SK-N-SH (cell line): ENCODE measurements around the gene LGALS12. TPM values are rescaled to one million over a fixed set of nuclear protein-coding genes. Genes with fewer than 3 reads are reported as not detected.

Experiments
- CTCF ChIA-PET: fragments of 300-600, 350-600 bp; formaldehyde crosslinking; extraction: SDS; loops from one replicate; lab custom pipeline; 2021; lab: Yijun Ruan, JAX
- POLR2A ChIA-PET: fragments of 350-600 bp; sonication (Branson Sonifier 250); formaldehyde crosslinking; extraction: SDS; loops from one replicate; lab custom pipeline; 2020; ENCODE audit warnings: antibody characterized with exemption, inconsistent platforms; lab: Yijun Ruan, JAX
- DNase-seq: peaks from one replicate; pipeline ENCODE4 v3.0.0; 2012
- H2AFZ ChIP-seq: fragments of 200-600 bp; sonication (generic); 2 replicates; pipeline ENCODE4 v1.8.1; 2016; ENCODE audit warnings: antibody characterized with exemption, mild to moderate bottlenecking, low read depth
- H3F3A ChIP-seq: fragments of 200-600 bp; sonication (generic); replicated peaks from 2 replicates; pipeline ENCODE3; 2016; ENCODE audit warnings: antibody characterized with exemption, mild to moderate bottlenecking; ENCODE audit not compliant: insufficient read depth
- H3K27ac ChIP-seq, 2 experiments: fragments of 200-500 bp in 1 of 2; fragments of 200-600 bp in 1 of 2; sonication (Bioruptor generic) in 1 of 2; sonication (generic), shearing (Covaris generic) in 1 of 2; 2 replicates each; pipeline versions ENCODE4 v1.5.1 to v1.6.1; 2014 to 2016; ENCODE audit warnings: low read depth in 2 of 2, inconsistent platforms in 1 of 2, low read length in 1 of 2, mild to moderate bottlenecking in 1 of 2, mixed read lengths in 1 of 2
- H3K27me3 ChIP-seq: fragments of 200-600 bp; sonication (generic), shearing (Covaris generic); 2 replicates; pipeline ENCODE4 v1.6.1; 2016; ENCODE audit warnings: mixed run types; ENCODE audit not compliant: insufficient read depth
- H3K36me3 ChIP-seq, 2 experiments: fragments of 200-500 bp in 1 of 2; fragments of 200-600 bp in 1 of 2; sonication (Bioruptor generic) in 1 of 2; sonication (generic) in 1 of 2; replicated peaks in 1 of 2; 2 replicates each; pipeline versions ENCODE3 to v1.5.1; 2014 to 2016; ENCODE audit warnings: low read length in 1 of 2, mild to moderate bottlenecking in 1 of 2; ENCODE audit not compliant: insufficient read depth in 2 of 2, control insufficient read depth in 1 of 2
- H3K4me1 ChIP-seq, 2 experiments: fragments of 200-500 bp in 1 of 2; fragments of 200-600 bp in 1 of 2; sonication (Bioruptor generic) in 1 of 2; sonication (generic), shearing (Covaris generic) in 1 of 2; 2 replicates each; pipeline versions ENCODE4 v1.5.1 to v1.6.1; 2014 to 2016; ENCODE audit warnings: low read depth in 1 of 2, low read length in 1 of 2, mixed run types in 1 of 2; ENCODE audit not compliant: insufficient read depth in 2 of 2, control insufficient read depth in 1 of 2
- H3K4me2 ChIP-seq: fragments of 200-600 bp; sonication (generic), shearing (Covaris generic); 2 replicates; pipeline ENCODE4 v1.6.1; 2017; ENCODE audit warnings: mixed run types
- H3K4me3 ChIP-seq, 2 experiments: fragments of 200-500 bp in 1 of 2; fragments of 200-600 bp in 1 of 2; sonication (Bioruptor generic) in 1 of 2; sonication (generic), shearing (Covaris generic) in 1 of 2; 2 replicates each; pipeline versions ENCODE4 v1.5.1 to v1.8.1; 2014 to 2016; ENCODE audit warnings: low read depth in 2 of 2, inconsistent platforms in 1 of 2, low read length in 1 of 2, mild to moderate bottlenecking in 1 of 2, mixed read lengths in 1 of 2, moderate library complexity in 1 of 2
- H3K79me2 ChIP-seq: fragments of 200-600 bp; sonication (generic); 2 replicates; pipeline ENCODE4 v1.8.1; 2017; ENCODE audit warnings: mild to moderate bottlenecking; ENCODE audit not compliant: insufficient read depth
- H3K9ac ChIP-seq: fragments of 200-600 bp; sonication (generic); 2 replicates; pipeline ENCODE4 v1.6.1; 2017; ENCODE audit warnings: mixed run types
- H3K9me2 ChIP-seq: fragments of 200-600 bp; sonication (generic); 2 replicates; pipeline ENCODE4 v1.6.1; 2017; ENCODE audit warnings: mixed run types
- H3K9me3 ChIP-seq: fragments of 200-600 bp; sonication (generic); 2 replicates; pipeline ENCODE4 v1.6.1; 2017; ENCODE audit warnings: mixed run types, mild to moderate bottlenecking, moderate library complexity
- H4K20me1 ChIP-seq: fragments of 200-600 bp; sonication (generic); 2 replicates; pipeline ENCODE4 v1.6.1; 2017; ENCODE audit warnings: mild to moderate bottlenecking, mixed run types; ENCODE audit not compliant: insufficient read depth
- CHD2 ChIP-seq: fragments of 150-350 bp; IDR thresholded peaks from 2 replicates; pipeline ENCODE4 v1.6.1; 2018; ENCODE audit warnings: low read length; ENCODE audit not compliant: partially characterized antibody
- ELF1 ChIP-seq: IDR thresholded peaks from 2 replicates; pipeline ENCODE4 v1.4.0; 2012
- EZH2phosphoT487 ChIP-seq: fragments of 200-600 bp; sonication (generic); IDR thresholded peaks from 2 replicates; pipeline ENCODE4 v1.6.1; 2017; ENCODE audit warnings: low read depth, mixed run types, mild to moderate bottlenecking, antibody characterized with exemption, moderate library complexity, borderline replicate concordance
- FOSL2 ChIP-seq: IDR thresholded peaks from 2 replicates; pipeline ENCODE4 v1.4.0; 2012; ENCODE audit warnings: low read depth, mild to moderate bottlenecking, moderate library complexity, borderline replicate concordance
- GATA2 ChIP-seq: sonication (generic); formaldehyde crosslinking; IDR thresholded peaks from 2 replicates; pipeline ENCODE4 v1.5.0; 2020; ENCODE audit warnings: mild to moderate bottlenecking, missing genetic modification reagents
- MEF2A ChIP-seq: IDR thresholded peaks from 2 replicates; pipeline ENCODE4 v1.4.0; 2012; ENCODE audit warnings: low read depth, borderline replicate concordance
- NFIC ChIP-seq: IDR thresholded peaks from 2 replicates; pipeline ENCODE4 v1.4.0; 2012; ENCODE audit warnings: borderline replicate concordance
- NRF1 ChIP-seq: IDR thresholded peaks from 2 replicates; pipeline ENCODE4 v1.6.1; 2012; ENCODE audit warnings: low read depth, mild to moderate bottlenecking, low read length
- POLR2AphosphoS5 ChIP-seq: IDR thresholded peaks from 2 replicates; pipeline ENCODE4 v1.6.1; 2012; ENCODE audit warnings: low read depth, low read length
- RCOR1 ChIP-seq: fragments of 150-350 bp; IDR thresholded peaks from 2 replicates; pipeline ENCODE4 v1.6.1; 2017; ENCODE audit warnings: antibody characterized with exemption, low read length
- RFX5 ChIP-seq: IDR thresholded peaks from 2 replicates; pipeline ENCODE4 v1.6.1; 2012; ENCODE audit warnings: mild to moderate bottlenecking, improper control_type of control experiment, low read length
- RXRA ChIP-seq: IDR thresholded peaks from 2 replicates; pipeline ENCODE4 v1.4.0; 2012; ENCODE audit warnings: low read depth, mild to moderate bottlenecking, borderline replicate concordance
- SMC3 ChIP-seq: IDR thresholded peaks from 2 replicates; pipeline ENCODE4 v1.6.1; 2012; ENCODE audit warnings: low read depth, low read length, improper control_type of control experiment
- TAF1 ChIP-seq: IDR thresholded peaks from 2 replicates; pipeline ENCODE4 v1.6.1; 2012; ENCODE audit warnings: low read depth, mild to moderate bottlenecking, low read length, moderate library complexity, borderline replicate concordance
- TCF12 ChIP-seq: IDR thresholded peaks from 2 replicates; pipeline ENCODE4 v1.4.0; 2012
- WGBS: methylation state at CpG from one replicate; pipeline ENCODE4 v1.1.6; 2017; ENCODE audit warnings: low lambda C conversion rate; 5-methylcytosine and 5-hydroxymethylcytosine counted together
- polyA plus RNA-seq, 3 experiments: library from polyadenylated mRNA; depleted of rRNA; stranded (reverse); fragments of >200 nt; gene quantifications; 2 replicates each; pipeline ENCODE4 v1.2.3, GENCODE V29; 2012
- TF ChIP-seq, protein P1 (sequence below): fragments of 150-350 bp; IDR thresholded peaks from 2 replicates; pipeline ENCODE4 v1.6.1; 2017; ENCODE audit warnings: antibody characterized with exemption, low read length, low read depth, borderline replicate concordance
- TF ChIP-seq, protein P2 (sequence below): IDR thresholded peaks from 2 replicates; pipeline ENCODE4 v1.6.1; 2012; ENCODE audit warnings: mild to moderate bottlenecking, low read depth, low read length, moderate library complexity
- TF ChIP-seq, protein P3 (sequence below): IDR thresholded peaks from 2 replicates; pipeline ENCODE4 v1.4.0; 2012; ENCODE audit warnings: low read depth, borderline replicate concordance

The LGALS12 gene
- polyA plus RNA-seq, 1 of the 3 experiments (the other 2 are of a cell fraction) = not detected

DNA sequence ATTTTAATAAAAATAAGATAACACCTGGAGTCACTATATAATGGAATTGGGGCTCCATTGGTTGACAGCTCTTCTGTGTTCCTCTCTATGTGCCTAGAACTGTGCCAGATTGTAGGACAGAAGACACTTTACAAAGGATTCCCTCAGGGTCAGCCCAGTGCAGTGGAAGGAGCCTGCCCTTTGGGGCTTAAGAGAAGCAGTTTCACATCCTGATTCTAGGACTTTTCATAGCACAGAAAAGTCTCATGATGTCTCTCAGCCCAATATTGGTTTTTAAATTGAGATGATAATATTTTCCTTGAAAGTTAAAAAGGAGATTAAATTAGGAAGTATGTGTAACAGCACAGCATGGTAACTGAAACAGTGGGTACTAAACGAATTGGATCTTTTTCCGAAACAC, 37.8 kb downstream of the LGALS12 start:
- no peak overlapping the region for H2AFZ ChIP-seq
- no peaks in the 10 kb centered on the region for H3F3A ChIP-seq
- H3K4me2 ChIP-seq = no peak overlapping the region
- no peaks in the 10 kb centered on the region; the same call in 1 of the 2 replicates for H3K27me3 ChIP-seq
- no peak overlapping the region for H3K4me3 ChIP-seq
- TF ChIP-seq POLR2AphosphoS5 = no peak
- no peak for TF ChIP-seq GATA2 (CRISPR knock-in tag)
- no peak for TF ChIP-seq TCF12
- TF ChIP-seq RXRA = no peak
- TF ChIP-seq, protein P1, sequence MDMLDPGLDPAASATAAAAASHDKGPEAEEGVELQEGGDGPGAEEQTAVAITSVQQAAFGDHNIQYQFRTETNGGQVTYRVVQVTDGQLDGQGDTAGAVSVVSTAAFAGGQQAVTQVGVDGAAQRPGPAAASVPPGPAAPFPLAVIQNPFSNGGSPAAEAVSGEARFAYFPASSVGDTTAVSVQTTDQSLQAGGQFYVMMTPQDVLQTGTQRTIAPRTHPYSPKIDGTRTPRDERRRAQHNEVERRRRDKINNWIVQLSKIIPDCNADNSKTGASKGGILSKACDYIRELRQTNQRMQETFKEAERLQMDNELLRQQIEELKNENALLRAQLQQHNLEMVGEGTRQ = no peak
- TF ChIP-seq TAF1 = no peak
- TF ChIP-seq RFX5 = no peak
- TF ChIP-seq EZH2phosphoT487 = no peak
- no peak for TF ChIP-seq SMC3
- TF ChIP-seq CHD2 = no peak
- no peak for TF ChIP-seq FOSL2
- no peak for TF ChIP-seq ELF1
- TF ChIP-seq, protein P2, sequence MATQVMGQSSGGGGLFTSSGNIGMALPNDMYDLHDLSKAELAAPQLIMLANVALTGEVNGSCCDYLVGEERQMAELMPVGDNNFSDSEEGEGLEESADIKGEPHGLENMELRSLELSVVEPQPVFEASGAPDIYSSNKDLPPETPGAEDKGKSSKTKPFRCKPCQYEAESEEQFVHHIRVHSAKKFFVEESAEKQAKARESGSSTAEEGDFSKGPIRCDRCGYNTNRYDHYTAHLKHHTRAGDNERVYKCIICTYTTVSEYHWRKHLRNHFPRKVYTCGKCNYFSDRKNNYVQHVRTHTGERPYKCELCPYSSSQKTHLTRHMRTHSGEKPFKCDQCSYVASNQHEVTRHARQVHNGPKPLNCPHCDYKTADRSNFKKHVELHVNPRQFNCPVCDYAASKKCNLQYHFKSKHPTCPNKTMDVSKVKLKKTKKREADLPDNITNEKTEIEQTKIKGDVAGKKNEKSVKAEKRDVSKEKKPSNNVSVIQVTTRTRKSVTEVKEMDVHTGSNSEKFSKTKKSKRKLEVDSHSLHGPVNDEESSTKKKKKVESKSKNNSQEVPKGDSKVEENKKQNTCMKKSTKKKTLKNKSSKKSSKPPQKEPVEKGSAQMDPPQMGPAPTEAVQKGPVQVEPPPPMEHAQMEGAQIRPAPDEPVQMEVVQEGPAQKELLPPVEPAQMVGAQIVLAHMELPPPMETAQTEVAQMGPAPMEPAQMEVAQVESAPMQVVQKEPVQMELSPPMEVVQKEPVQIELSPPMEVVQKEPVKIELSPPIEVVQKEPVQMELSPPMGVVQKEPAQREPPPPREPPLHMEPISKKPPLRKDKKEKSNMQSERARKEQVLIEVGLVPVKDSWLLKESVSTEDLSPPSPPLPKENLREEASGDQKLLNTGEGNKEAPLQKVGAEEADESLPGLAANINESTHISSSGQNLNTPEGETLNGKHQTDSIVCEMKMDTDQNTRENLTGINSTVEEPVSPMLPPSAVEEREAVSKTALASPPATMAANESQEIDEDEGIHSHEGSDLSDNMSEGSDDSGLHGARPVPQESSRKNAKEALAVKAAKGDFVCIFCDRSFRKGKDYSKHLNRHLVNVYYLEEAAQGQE = no peak
- no peak for TF ChIP-seq NFIC
- no peak for TF ChIP-seq RCOR1
- TF ChIP-seq NRF1 = no peak
- no peak for TF ChIP-seq MEF2A
- TF ChIP-seq, protein P3, sequence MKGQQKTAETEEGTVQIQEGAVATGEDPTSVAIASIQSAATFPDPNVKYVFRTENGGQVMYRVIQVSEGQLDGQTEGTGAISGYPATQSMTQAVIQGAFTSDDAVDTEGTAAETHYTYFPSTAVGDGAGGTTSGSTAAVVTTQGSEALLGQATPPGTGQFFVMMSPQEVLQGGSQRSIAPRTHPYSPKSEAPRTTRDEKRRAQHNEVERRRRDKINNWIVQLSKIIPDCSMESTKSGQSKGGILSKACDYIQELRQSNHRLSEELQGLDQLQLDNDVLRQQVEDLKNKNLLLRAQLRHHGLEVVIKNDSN = no peak
- H3K9me3 ChIP-seq = no peaks in the 10 kb centered on the region
- H3K9ac ChIP-seq = no peak overlapping the region
- no peak for DNase-seq
- no peak overlapping the region for H3K27ac ChIP-seq
- ChIA-PET POLR2A (no interaction called here), CTCF (interaction anchor here (0.8 kb wide), 1 partner anchor 95 kb away, joined by 3 read pairs; no protein-coding TSS in a partner anchor)
- H3K9me2 ChIP-seq = no peaks in the 10 kb centered on the region
- H3K79me2 ChIP-seq = no peaks in the 10 kb centered on the region
- no peaks in the 10 kb centered on the region for H3K4me1 ChIP-seq
- WGBS = 45% methylated on average over 2 of the region's 2 CpGs
- H4K20me1 ChIP-seq = no peaks in the 10 kb centered on the region
- no peaks in the 10 kb centered on the region for H3K36me3 ChIP-seq
